ENCODE data around the gene PTBP3. TPM values are rescaled to one million over a fixed set of nuclear protein-coding genes. Genes with fewer than 3 reads are reported as not detected.

PTBP3 gene
- total RNA-seq, 1 experiment from 2014 or later = 57.1 TPM

- H3K27me3 ChIP-seq (replicated peaks; ENCODE audit: insufficient read depth, low read depth, low read length, poor library complexity) = no peaks in the 10 kb centered on the region
- H3K4me3 ChIP-seq (ENCODE audit: low read depth, low read length, poor library complexity, severe bottlenecking) = peak within 1 kb of the TSS; percentile 70
- H3K27ac ChIP-seq (ENCODE audit: low read depth, low read length, poor library complexity, severe bottlenecking) = peak within 1 kb of the TSS; percentile 59
- H3K36me3 ChIP-seq (ENCODE audit: insufficient read depth, low read length, poor library complexity, severe bottlenecking) = no peaks in the 10 kb centered on the region
- no TSS peak for BruUV-seq (replicated peaks)
- POLR2A ChIA-PET (ENCODE audit: low non-redundant PET) = no interaction called here
- TF ChIP-seq EZH2 (IDR thresholded peaks at IDR 0.05; ENCODE audit: borderline replicate concordance, low read depth, low read length, poor library complexity, severe bottlenecking) (no peak), CTCF (conservative IDR thresholded peaks at IDR 0.05; ENCODE audit: low read depth, low read length) (no peak)
- no peaks in the 10 kb centered on the region for H3K4me1 ChIP-seq (ENCODE audit: insufficient read depth, low read length, poor library complexity, severe bottlenecking)
- intact Hi-C loops (cut with micrococcal nuclease; ENCODE audit: unreplicated experiment) = loop anchor here (5.0 kb wide), 1 partner anchor 157 kb away; the partner anchor contains the start of gene PTBP3
- CTCF ChIA-PET = no interaction called here
- DNase-seq (ENCODE audit: low spot score) = peak; percentile 47
- H3K9me3 ChIP-seq (ENCODE audit: low read depth, low read length, poor library complexity, severe bottlenecking) = no peaks in the 10 kb centered on the region
Observed at GRCh38 chr9:112174965-112175795, 158.2 kb downstream of the PTBP3 start, which contains the start of gene SUSD1. TSS of gene SUSD1 (minus strand) at chr9:112175297. CDS start at chr9:112175235, 62 bp downstream.

GRCh38 chr9:112174222-112174964 is 159.0 kb downstream of the PTBP3 start:
- no peaks in the 10 kb centered on the region for H3K9me3 ChIP-seq (ENCODE audit: low read depth, low read length, poor library complexity, severe bottlenecking)
- intact Hi-C loops (cut with micrococcal nuclease; ENCODE audit: unreplicated experiment) = loop anchor here (5.0 kb wide), 1 partner anchor 158 kb away; the partner anchor contains the start of gene PTBP3
- no peaks in the 10 kb centered on the region for H3K27me3 ChIP-seq (replicated peaks; ENCODE audit: insufficient read depth, low read depth, low read length, poor library complexity)
- TF ChIP-seq EZH2 (IDR thresholded peaks at IDR 0.05; ENCODE audit: borderline replicate concordance, low read depth, low read length, poor library complexity, severe bottlenecking) (no peak), CTCF (conservative IDR thresholded peaks at IDR 0.05; ENCODE audit: low read depth, low read length) (no peak)
- H3K4me3 ChIP-seq (ENCODE audit: low read depth, low read length, poor library complexity, severe bottlenecking) = peak overlapping the region; percentile 70
- ChIA-PET CTCF (interaction anchor here (0.5 kb wide), 1 partner anchor 577 kb away, joined by 6 read pairs; no protein-coding TSS in a partner anchor), POLR2A (ENCODE audit: low non-redundant PET) (interaction anchor here (0.6 kb wide), 1 partner anchor 61 kb away, joined by 3 read pairs; no protein-coding TSS in a partner anchor)
- H3K36me3 ChIP-seq (ENCODE audit: insufficient read depth, low read length, poor library complexity, severe bottlenecking) = no peaks in the 10 kb centered on the region
- peak overlapping the region; percentile 59 for H3K27ac ChIP-seq (ENCODE audit: low read depth, low read length, poor library complexity, severe bottlenecking)
- DNase-seq (ENCODE audit: low spot score) = peak; percentile 54
- H3K4me1 ChIP-seq (ENCODE audit: insufficient read depth, low read length, poor library complexity, severe bottlenecking) = no peaks in the 10 kb centered on the region
- no TSS peak for BruUV-seq (replicated peaks)

GRCh38 chr9:112173489-112174221 is 159.8 kb downstream of the PTBP3 start:
- H3K36me3 ChIP-seq (ENCODE audit: insufficient read depth, low read length, poor library complexity, severe bottlenecking) = no peaks in the 10 kb centered on the region
- intact Hi-C loops (cut with micrococcal nuclease; ENCODE audit: unreplicated experiment) = loop anchor here (5.0 kb wide), 1 partner anchor 159 kb away; the partner anchor contains the start of gene PTBP3
- H3K27me3 ChIP-seq (replicated peaks; ENCODE audit: insufficient read depth, low read depth, low read length, poor library complexity) = no peaks in the 10 kb centered on the region
- BruUV-seq (replicated peaks) = TSS peak; percentile 44
- H3K4me3 ChIP-seq (ENCODE audit: low read depth, low read length, poor library complexity, severe bottlenecking) = peak overlapping the region; percentile 70
- no peaks in the 10 kb centered on the region for H3K4me1 ChIP-seq (ENCODE audit: insufficient read depth, low read length, poor library complexity, severe bottlenecking)
- no peaks in the 10 kb centered on the region for H3K9me3 ChIP-seq (ENCODE audit: low read depth, low read length, poor library complexity, severe bottlenecking)
- CTCF ChIA-PET = interaction anchor here (0.5 kb wide), 1 partner anchor 577 kb away, joined by 6 read pairs; no protein-coding TSS in a partner anchor
- POLR2A ChIA-PET (ENCODE audit: low non-redundant PET) = interaction anchor here (0.6 kb wide), 1 partner anchor 60 kb away, joined by 3 read pairs; no protein-coding TSS in a partner anchor
- TF ChIP-seq CTCF (conservative IDR thresholded peaks at IDR 0.05; ENCODE audit: low read depth, low read length) = no peak
- TF ChIP-seq EZH2 (IDR thresholded peaks at IDR 0.05; ENCODE audit: borderline replicate concordance, low read depth, low read length, poor library complexity, severe bottlenecking) = no peak
- DNase-seq (ENCODE audit: low spot score) = no peak
- H3K27ac ChIP-seq (ENCODE audit: low read depth, low read length, poor library complexity, severe bottlenecking) = no peak overlapping the region
